Upper lobe of left lung (tissue), 4 donors: ENCODE measurements around the gene CTPS1.

Source experiments
- CTCF ChIP-seq, 6 experiments: fragments of 450-650 bp in 4 of 6; fragments of 200-600 bp in 2 of 6; sonication (generic) in 2 of 6; IDR thresholded peaks; one replicate each; pipeline ENCODE4 v1.5.1; 2016 to 2019; ENCODE audit warnings: antibody characterized with exemption in 6 of 6
- EP300 ChIP-seq, 4 donors: sonication (generic); formaldehyde crosslinking; IDR thresholded peaks; one replicate each; pipeline ENCODE4 v1.5.1; 2017; ENCODE audit warnings: antibody characterized with exemption in 4 of 4, control low read depth in 2 of 4
- POLR2A ChIP-seq, 4 donors: fragments of 450-650 bp; IDR thresholded peaks; one replicate each; pipeline ENCODE4 v1.5.1; 2016 to 2017; ENCODE audit warnings: antibody characterized with exemption in 4 of 4, mild to moderate bottlenecking in 2 of 4
- POLR2AphosphoS5 ChIP-seq, 2 donors: sonication (generic); formaldehyde crosslinking; IDR thresholded peaks; one replicate each; pipeline ENCODE4 v1.5.1; 2017; ENCODE audit warnings: antibody characterized with exemption in 2 of 2

GRCh38 chr1:40984531-40984930 lies 5.0 kb downstream of the CTPS1 start:
- TF ChIP-seq CTCF (IDR thresholded peaks at IDR 0.05), result no peak
- TF ChIP-seq POLR2A (IDR thresholded peaks at IDR 0.05), result no peak
- no peak for TF ChIP-seq POLR2AphosphoS5 (IDR thresholded peaks at IDR 0.05)
- TF ChIP-seq EP300 (IDR thresholded peaks at IDR 0.05), result no peak
